Stimulated activated CD4-positive, alpha-beta T cell treated with anti-CD3 and anti-CD28 coated beads, Interleukin-12 subunit alpha, Interleukin-12 subunit beta, amount 100 ng/mL, for 48 hours (primary cell): Measurements from ENCODE around the gene FOXP1.

ENCODE experiments used
- DNase-seq, 3 donors: peaks; one replicate each; pipeline ENCODE4 v3.0.0-alpha.2; 2020; ENCODE audit warnings: low read depth in 2 of 3, low spot score in 1 of 3

The FOXP1 gene

GRCh38 chr3:71050166-71050537, 533.4 kb downstream of the FOXP1 start:
- no peak for DNase-seq

- no peak for DNase-seq
Measured at GRCh38 chr3:71048948-71049347, 534.6 kb downstream of the FOXP1 start.

- no peak for DNase-seq
Measured at GRCh38 chr3:71047616-71048531, 535.7 kb downstream of the FOXP1 start.

- DNase-seq, result no peak
Measured at GRCh38 chr3:71046791-71047190, 536.7 kb downstream of the FOXP1 start.

- DNase-seq, result no peak
Measured at GRCh38 chr3:71045917-71046282, 537.6 kb downstream of the FOXP1 start.

- DNase-seq, result no peak
Measured at GRCh38 chr3:71045212-71045916, 538.2 kb downstream of the FOXP1 start.

GRCh38 chr3:71042759-71043158, 540.8 kb downstream of the FOXP1 start:
- no peak for DNase-seq

GRCh38 chr3:71041371-71041770, 542.2 kb downstream of the FOXP1 start:
- DNase-seq, result no peak

- DNase-seq, result no peak
Measured at GRCh38 chr3:71039332-71039731, 544.2 kb downstream of the FOXP1 start.

- no peak for DNase-seq
Measured at GRCh38 chr3:71037775-71038174, 545.8 kb downstream of the FOXP1 start.

GRCh38 chr3:71035886-71036285, 547.6 kb downstream of the FOXP1 start:
- DNase-seq, result no peak

GRCh38 chr3:71035314-71035713, 548.2 kb downstream of the FOXP1 start:
- no peak for DNase-seq

- no peak for DNase-seq
Measured at GRCh38 chr3:71033681-71034220, 549.8 kb downstream of the FOXP1 start.

- DNase-seq, result no peak
Measured at GRCh38 chr3:71031914-71032521, 551.5 kb downstream of the FOXP1 start.

- no peak for DNase-seq
Measured at GRCh38 chr3:71031181-71031580, 552.3 kb downstream of the FOXP1 start.

GRCh38 chr3:71030748-71031147, 552.8 kb downstream of the FOXP1 start:
- DNase-seq, result no peak

- DNase-seq, result no peak
Measured at GRCh38 chr3:71029770-71030169, 553.8 kb downstream of the FOXP1 start.

- no peak for DNase-seq
Measured at GRCh38 chr3:71028802-71029201, 554.7 kb downstream of the FOXP1 start.

- DNase-seq, result no peak
Measured at GRCh38 chr3:71028184-71028583, 555.3 kb downstream of the FOXP1 start.

GRCh38 chr3:71026634-71027578, 556.6 kb downstream of the FOXP1 start:
- no peak for DNase-seq

- no peak for DNase-seq
Measured at GRCh38 chr3:71025516-71025915, 558.0 kb downstream of the FOXP1 start.
